NCI-H82 treated with DMSO at 0.1 percent for 48 hours (cell line): Measurements from ENCODE around the gene PSMD9.
A peak's percentile ranks its signal among the peaks of the same experiment; 100 is the strongest.

ENCODE experiments used
- DNase-seq: peaks from one replicate; lab custom pipeline; 2025; ENCODE audit not compliant: unreplicated experiment; lab: John Stamatoyannopoulos, UW

The PSMD9 gene

DNA sequence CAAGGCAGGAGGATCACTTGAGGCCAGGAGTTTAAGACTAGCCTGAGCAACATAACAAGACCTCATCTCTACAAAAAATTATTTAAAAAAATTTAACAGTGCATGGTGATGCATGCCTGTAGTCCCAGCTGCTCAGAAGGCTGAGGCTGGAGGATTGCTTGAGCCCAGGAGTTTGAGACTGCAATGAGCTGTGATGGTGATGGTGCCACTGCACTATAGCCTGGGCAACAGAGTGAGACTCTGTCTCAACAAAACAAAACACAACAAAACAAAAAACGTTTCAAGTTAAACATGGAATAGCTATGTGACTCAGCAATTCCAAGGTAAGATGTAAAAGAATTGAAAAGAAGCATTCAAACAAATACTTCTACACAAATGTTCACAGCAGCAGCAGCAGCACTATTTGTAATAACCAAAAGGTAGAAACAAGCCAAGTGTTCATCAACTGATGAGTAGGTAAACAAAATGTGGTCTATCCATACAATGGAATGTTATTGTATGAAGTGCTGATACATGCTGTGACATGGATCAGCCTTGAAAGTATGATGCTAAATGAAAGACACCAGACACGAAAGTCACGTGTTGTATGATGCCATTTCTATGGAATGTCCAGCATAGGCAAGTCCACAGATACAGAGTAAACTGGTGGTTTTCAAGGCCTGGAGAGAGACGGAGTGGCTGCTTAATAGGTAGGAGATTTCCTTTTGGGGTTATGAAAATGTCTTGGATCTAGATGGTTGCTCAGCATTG lies 61.2 kb downstream of the PSMD9 start:
- no peak for DNase-seq

DNA sequence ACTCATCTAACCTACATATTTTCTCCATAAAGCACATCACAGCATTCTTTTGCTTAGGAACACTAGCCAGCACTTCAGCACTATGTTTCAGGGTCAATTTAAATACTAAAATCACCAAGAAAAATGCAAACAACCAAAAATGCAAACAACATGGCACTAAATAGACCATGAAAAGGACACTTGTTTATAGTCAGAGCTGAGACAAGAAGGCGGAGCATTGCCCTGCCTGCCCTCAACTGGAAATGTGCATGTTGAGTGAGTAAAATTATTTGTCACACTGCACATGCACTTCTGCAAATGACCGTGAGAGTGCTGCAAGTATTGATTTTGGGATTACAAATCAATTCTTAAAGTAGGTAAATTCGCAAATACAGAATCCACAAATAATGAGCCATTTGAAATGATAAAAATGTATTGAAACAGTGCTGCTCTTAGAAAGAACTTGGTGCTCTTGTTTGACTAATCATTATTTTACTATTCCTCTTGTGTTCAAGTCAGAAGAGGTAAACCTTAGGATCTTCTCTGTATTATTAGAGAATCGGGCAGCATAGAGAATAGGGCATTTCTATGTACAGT lies 64.6 kb downstream of the PSMD9 start:
- no peak for DNase-seq

DNA sequence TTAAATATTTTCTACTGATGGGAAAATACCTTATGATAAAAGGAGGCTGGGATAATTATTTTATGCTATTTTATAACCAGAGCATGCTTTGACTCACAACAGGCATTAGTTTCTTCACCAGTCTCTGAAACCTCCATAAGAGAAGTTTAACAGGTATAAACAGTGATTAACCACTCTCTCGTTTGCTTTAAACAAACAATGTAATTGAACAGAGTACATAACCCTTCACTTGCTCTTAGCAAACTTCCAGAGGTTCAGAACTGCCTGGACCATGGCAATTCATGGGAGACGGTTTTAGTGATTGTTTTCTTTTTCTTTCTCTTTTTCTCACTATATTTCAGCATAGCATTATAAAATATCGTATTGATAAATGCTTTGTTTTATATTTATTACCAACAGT lies 65.1 kb downstream of the PSMD9 start:
- no peak for DNase-seq

DNA sequence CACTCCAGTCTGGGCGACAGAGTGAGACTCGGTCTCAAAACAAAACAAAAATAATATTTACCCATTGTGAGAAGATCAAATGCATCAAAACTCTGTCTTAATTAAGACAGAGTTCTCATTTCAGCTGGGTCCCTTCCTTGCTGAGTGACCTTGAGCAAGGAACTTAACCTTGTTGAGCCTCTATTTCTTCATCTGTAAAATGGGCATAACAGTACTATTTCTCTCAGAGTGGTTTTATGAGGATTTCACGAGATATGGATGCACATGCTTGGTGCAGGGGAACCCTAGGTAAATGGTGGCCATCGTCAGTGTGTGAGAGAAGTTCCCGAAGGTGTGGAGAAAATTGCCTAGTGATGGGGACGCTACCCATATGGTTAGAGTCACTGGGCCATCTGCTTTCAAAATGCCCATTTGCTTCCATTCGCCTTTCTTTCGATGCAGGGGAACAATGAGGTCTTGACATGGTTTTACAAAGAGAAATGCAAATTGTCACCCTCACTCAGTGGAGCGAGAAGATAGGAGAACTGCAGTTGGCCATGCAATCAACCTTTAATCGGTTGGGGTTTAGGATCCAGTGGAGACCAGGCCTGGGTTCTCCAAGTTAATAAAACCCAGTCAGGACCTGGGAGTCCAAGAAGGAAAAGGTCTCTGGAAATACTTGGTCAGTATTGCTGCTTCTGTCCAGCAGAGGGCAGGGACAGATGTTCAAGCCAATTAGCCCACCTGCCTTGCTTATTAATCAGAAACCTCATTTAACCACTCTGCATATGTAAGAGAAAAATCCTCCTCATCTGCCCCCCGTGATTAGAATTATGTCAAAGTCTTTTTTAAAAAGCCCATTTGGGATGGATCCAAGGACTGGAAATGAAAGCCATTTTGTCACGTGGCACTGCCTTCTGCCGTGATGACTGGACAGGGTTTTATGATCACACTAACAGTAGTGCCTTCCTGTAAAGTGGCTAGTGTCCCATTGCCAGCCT lies 67.0 kb downstream of the PSMD9 start:
- peak; percentile 33 for DNase-seq

DNA sequence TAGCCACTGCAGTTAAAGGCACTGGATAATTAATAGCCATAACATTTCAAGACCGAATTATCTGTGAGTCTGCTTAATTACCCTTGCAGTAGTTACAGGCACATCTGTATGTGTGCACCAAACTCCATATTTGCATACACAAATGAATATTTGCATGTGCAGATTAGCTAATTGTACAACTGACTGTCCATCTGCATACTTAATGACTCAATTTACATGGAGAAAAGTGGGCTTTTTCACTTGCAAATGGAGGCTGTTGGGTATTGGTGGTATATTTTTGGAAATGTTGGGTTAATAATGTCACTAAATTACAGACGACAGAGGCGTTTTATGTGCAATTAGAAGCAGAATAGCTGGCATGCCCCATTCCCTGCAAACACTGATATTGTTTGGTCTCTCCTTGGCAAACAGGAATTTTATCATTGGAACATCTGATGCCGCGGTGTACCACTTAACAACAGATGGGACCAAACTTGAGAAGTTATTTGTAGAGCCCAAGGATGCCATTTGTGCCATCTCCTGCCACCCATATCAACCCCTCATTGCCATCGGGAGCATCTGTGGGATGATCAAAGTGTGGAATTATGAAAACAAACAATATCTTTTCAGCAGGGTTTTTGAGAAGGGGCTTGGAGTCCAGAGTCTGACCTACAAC lies 69.4 kb downstream of the PSMD9 start:
- DNase-seq: no peak

DNA sequence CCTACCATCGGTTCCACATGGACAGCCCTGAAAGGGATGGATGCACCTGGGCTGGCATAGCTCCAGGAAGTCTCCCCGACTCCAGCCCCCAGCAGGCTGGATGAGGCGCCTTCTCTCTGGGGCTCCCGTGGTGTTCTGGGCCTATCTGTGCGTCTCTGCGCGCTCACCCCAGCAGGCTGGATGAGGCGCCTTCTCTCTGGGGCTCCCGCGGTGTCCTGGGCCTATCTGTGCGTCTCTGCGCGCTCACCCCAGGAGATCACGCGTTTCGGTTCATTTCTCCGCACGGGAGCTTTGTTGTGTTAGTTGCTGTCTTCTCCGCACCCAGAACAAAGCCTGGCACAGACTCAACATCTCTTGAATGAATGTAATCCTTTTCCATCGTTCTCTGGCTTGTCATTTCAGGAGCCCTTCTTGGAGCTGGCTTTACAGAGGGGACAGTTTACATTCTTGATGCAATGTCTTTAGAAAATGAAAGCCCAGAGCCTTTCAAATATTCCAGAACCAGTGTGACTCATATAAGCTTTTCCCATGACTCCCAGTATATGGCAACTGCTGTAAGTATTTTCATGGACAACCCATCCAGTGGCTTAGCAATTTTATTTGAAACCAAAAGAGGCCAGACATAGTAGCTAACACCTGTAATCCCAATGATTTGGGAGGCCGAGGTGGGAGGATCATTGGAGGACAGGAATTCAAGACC lies 70.1 kb downstream of the PSMD9 start:
- DNase-seq: no peak

DNA sequence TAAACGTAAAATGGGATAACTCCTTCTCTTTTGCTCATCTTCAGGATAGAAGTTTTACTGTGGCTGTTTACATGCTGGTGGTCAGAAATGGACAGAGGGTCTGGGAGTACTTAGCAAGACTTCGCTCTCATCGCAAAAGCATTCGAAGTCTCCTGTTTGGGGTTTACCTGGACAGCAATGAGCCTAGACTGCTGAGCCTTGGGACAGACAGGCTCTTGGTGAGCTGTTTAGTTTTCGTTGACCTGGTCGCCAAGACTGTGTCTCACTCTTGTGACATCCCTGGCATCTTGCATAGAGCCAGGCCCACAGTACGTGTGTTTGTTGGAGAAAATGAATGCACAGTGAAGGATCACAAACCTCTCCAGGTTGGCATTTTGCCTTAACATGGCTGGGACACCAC lies 72.0 kb downstream of the PSMD9 start:
- no peak for DNase-seq

DNA sequence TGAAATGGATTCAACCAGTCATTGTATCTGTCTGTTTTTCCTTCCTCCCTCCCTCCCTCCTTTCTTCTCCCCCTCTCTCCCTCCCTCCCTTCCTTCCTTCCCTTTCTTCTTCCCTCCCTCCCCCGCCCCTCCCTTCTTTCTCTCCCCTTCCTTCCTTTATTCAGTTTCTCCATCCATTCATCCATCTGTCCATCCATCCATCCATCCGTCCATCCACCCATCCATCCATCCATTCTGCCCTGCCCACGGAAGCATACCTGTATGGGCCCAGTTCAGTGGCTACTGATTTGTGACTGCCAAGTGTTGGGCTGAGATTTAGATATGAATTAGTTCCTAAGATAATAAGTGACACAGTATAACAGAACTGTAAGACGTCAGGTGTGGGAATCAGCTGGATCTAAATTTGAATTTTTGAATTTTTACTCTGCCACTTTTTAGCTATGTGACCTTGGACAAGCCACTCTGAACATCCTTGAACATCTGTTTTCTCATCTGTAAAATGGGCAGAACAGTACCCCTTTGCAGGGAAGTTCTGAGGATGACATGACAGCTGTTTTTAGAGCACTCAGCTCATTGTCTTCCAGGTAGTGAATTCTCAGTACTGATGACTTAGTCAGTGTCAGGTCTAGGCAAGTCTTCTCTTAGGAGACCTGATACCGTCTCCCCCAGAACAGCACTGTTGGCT lies 72.7 kb downstream of the PSMD9 start:
- no peak for DNase-seq

DNA sequence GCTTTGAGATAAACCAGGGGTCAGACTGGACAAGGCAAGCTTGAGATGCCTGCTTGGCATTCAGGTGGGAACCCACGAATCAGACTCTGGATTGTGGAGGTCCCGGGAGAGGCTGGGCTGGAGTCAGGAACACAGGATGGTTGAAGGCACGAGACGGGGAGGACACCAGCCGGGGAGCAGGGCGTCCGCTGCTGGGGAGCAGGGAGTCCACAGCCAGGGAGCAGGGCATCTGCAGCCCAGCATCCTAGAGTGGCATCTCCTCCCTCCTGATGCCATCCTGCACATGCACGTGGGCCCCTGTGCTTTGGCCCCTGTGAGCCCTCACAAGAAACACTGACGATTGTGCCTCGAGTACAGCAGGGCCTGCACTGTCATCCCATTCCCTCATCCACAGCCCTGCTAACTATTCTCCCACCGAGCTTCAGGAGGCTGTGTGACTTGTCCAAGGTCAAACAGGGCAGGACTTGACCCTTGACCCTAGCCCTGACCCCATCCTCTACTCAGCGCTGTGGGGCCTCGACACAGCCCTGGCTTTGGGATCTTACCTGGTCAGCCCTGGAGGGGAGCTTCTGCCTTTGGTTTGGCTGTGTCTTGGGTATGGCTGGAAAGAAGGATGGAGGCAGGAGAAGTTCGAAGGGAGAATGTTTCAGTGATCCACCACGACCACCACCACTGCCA lies 74.9 kb downstream of the PSMD9 start:
- DNase-seq: no peak

DNA sequence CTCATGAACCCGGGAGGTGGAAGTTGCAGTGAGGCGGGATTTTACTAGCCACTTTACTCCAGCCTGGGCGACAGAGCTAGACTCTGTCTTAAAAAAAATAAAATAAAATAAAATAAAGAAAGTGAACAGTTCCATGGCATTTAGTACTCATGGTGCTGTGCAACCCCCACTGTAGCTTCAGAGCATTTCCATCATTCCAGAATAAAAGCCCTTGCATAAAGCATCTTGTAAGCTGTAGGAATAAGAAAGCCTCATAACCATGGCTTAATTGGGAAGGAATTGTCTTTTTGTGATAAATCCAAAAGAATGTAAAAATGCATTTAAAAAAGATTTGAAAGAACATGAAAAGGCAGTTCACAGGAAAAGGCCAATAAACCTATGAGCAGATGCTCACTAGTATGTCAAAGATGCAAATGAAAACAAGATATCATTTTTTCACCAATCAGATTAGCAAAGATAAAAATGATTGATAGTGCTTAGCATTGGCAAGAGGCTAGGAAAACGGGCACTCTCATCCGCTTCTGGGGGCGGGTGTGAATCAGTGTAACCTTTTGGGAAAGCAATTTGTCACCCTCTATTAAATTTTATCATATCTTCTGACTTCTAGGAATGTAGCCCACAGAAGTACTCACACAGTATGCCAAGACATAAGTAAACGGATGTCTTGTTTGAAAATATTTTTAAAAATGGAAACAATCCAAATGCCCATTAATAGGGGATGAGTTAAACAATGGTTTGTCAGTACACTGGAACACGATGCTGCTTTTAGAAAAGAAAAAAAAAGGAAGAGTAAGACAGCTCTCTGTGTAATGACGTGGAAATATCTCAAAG lies 76.4 kb downstream of the PSMD9 start:
- DNase-seq: no peak

DNA sequence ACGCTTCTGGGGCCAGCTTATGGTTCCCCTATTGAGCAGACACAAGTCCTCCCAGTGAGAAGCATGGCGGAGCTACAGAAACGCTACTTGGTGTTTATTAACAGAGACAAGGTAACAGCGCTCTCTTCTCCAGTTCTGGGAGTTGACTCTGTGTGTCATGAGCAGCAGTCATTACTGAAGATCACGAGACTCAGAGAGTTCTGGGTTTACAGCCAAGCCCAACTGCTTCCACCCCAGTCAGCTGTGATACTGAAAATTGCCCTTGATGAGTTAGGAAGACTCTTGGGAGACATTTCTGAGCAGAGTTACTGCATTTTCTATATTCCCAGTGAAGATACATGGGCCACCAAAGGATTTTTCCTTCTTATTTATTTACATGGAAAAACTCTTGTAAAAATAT lies 78.4 kb downstream of the PSMD9 start:
- DNase-seq: no peak
